ENCODE measurements around the gene WFIKKN2.
A peak's percentile ranks its signal among the peaks of the same experiment; 100 is the strongest.
"Not testable (repeated sequence)": the region's sequence is repeated elsewhere in the genome, so short reads cannot be mapped to it uniquely, and the experiment has no call there.

WFIKKN2 gene

GRCh38 chr17:50850640-50851039 lies 15.3 kb downstream of the WFIKKN2 start:
- DNase-seq (ENCODE audit: extremely low read depth in 1 of 2, low read depth in 1 of 2) = no peak

- DNase-seq (ENCODE audit: extremely low read depth in 1 of 2, low read depth in 1 of 2) = no peak
These were observed 17.7 kb downstream of the WFIKKN2 start for GRCh38 chr17:50853015-50853615.

- DNase-seq (ENCODE audit: extremely low read depth in 1 of 2, low read depth in 1 of 2) = no peak
These were observed 18.4 kb downstream of the WFIKKN2 start for GRCh38 chr17:50853781-50854180.

GRCh38 chr17:50855708-50856330 lies 20.4 kb downstream of the WFIKKN2 start:
- no peak for DNase-seq (ENCODE audit: extremely low read depth in 1 of 2, low read depth in 1 of 2)

GRCh38 chr17:50856431-50856830 lies 21.0 kb downstream of the WFIKKN2 start:
- DNase-seq (ENCODE audit: extremely low read depth in 1 of 2, low read depth in 1 of 2) = no peak

- no peak for DNase-seq (ENCODE audit: extremely low read depth in 1 of 2, low read depth in 1 of 2)
These were observed 23.3 kb downstream of the WFIKKN2 start for GRCh38 chr17:50858486-50859225.

GRCh38 chr17:50859727-50860126 lies 24.3 kb downstream of the WFIKKN2 start:
- DNase-seq (ENCODE audit: extremely low read depth in 1 of 2, low read depth in 1 of 2) = not testable (repeated sequence)

- DNase-seq (ENCODE audit: extremely low read depth in 1 of 2, low read depth in 1 of 2) = no peak
These were observed 25.9 kb downstream of the WFIKKN2 start for GRCh38 chr17:50861334-50861676.

GRCh38 chr17:50861822-50862528 lies 26.6 kb downstream of the WFIKKN2 start:
- no peak for DNase-seq (ENCODE audit: extremely low read depth in 1 of 2, low read depth in 1 of 2)

- no peak for DNase-seq (ENCODE audit: extremely low read depth in 1 of 2, low read depth in 1 of 2)
These were observed 27.9 kb downstream of the WFIKKN2 start for GRCh38 chr17:50863221-50863843.

- DNase-seq (ENCODE audit: extremely low read depth in 1 of 2, low read depth in 1 of 2) = no peak
These were observed 28.5 kb downstream of the WFIKKN2 start for GRCh38 chr17:50863931-50864330.

- no peak for DNase-seq (ENCODE audit: extremely low read depth in 1 of 2, low read depth in 1 of 2)
These were observed 29.3 kb downstream of the WFIKKN2 start for GRCh38 chr17:50864747-50865059.

- peak; percentile 21 to 30 for DNase-seq (ENCODE audit: extremely low read depth in 1 of 2, low read depth in 1 of 2)
These were observed 29.9 kb downstream of the WFIKKN2 start for GRCh38 chr17:50865060-50865867.

- no peak for DNase-seq (ENCODE audit: extremely low read depth in 1 of 2, low read depth in 1 of 2)
These were observed 30.5 kb downstream of the WFIKKN2 start for GRCh38 chr17:50865868-50866260.

- DNase-seq (ENCODE audit: extremely low read depth in 1 of 2, low read depth in 1 of 2) = peak; percentile 91 to 97
These were observed 31.0 kb downstream of the WFIKKN2 start, which contains the start of gene TOB1 for GRCh38 chr17:50866261-50866949. Gene TOB1, minus strand, starts transcription at chr17:50866354. Its CDS starts 2,337 bp downstream, at chr17:50864017.

GRCh38 chr17:50866950-50867362 lies 31.6 kb downstream of the WFIKKN2 start:
- peak in 1 of 2 donors; percentile 44 for DNase-seq (ENCODE audit: extremely low read depth in 1 of 2, low read depth in 1 of 2)

GRCh38 chr17:50867363-50868139 lies 32.2 kb downstream of the WFIKKN2 start:
- DNase-seq (ENCODE audit: extremely low read depth in 1 of 2, low read depth in 1 of 2) = peak; percentile 50 to 62

GRCh38 chr17:50868140-50868438 lies 32.7 kb downstream of the WFIKKN2 start:
- DNase-seq (ENCODE audit: extremely low read depth in 1 of 2, low read depth in 1 of 2) = no peak

- DNase-seq (ENCODE audit: extremely low read depth in 1 of 2, low read depth in 1 of 2) = no peak
These were observed 33.2 kb downstream of the WFIKKN2 start for GRCh38 chr17:50868602-50869001.
